Measurements from ENCODE around the gene BARX1.
"Not testable (repeated sequence)": the region's sequence is repeated elsewhere in the genome, so short reads cannot be mapped to it uniquely, and the experiment has no call there.

BARX1 gene

GRCh38 chr9:93952784-93953495 lies 2.2 kb downstream of the BARX1 start:
- DNase-seq (ENCODE audit: low read depth in 2 of 2, low spot score in 1 of 2): no peak

- no peak for DNase-seq (ENCODE audit: low read depth in 2 of 2, low spot score in 1 of 2)
These were observed 2.9 kb downstream of the BARX1 start for GRCh38 chr9:93952119-93952783.

GRCh38 chr9:93951655-93952118 lies 3.5 kb downstream of the BARX1 start:
- no peak for DNase-seq (ENCODE audit: low read depth in 2 of 2, low spot score in 1 of 2)

- DNase-seq (ENCODE audit: low read depth in 2 of 2, low spot score in 1 of 2): no peak
These were observed 4.2 kb downstream of the BARX1 start for GRCh38 chr9:93950619-93951601.

- DNase-seq (ENCODE audit: low read depth in 2 of 2, low spot score in 1 of 2): no peak
These were observed 5.3 kb downstream of the BARX1 start for GRCh38 chr9:93949694-93950449.

GRCh38 chr9:93949073-93949693 lies 6.0 kb downstream of the BARX1 start:
- DNase-seq (ENCODE audit: low read depth in 2 of 2, low spot score in 1 of 2): no peak

- DNase-seq (ENCODE audit: low read depth in 2 of 2, low spot score in 1 of 2): no peak
These were observed 6.6 kb downstream of the BARX1 start for GRCh38 chr9:93948441-93949072.

- no peak for DNase-seq (ENCODE audit: low read depth in 2 of 2, low spot score in 1 of 2)
These were observed 7.6 kb downstream of the BARX1 start for GRCh38 chr9:93947409-93948070.

GRCh38 chr9:93946338-93946712 lies 8.8 kb downstream of the BARX1 start:
- DNase-seq (ENCODE audit: low read depth in 2 of 2, low spot score in 1 of 2): no peak

- no peak for DNase-seq (ENCODE audit: low read depth in 2 of 2, low spot score in 1 of 2)
These were observed 9.5 kb downstream of the BARX1 start for GRCh38 chr9:93945400-93946337.

- DNase-seq (ENCODE audit: low read depth in 2 of 2, low spot score in 1 of 2): no peak
These were observed 11.1 kb downstream of the BARX1 start for GRCh38 chr9:93944011-93944410.

GRCh38 chr9:93942161-93942560 lies 13.0 kb downstream of the BARX1 start:
- DNase-seq (ENCODE audit: low read depth in 2 of 2, low spot score in 1 of 2): no peak

- DNase-seq (ENCODE audit: low read depth in 2 of 2, low spot score in 1 of 2): no peak
These were observed 13.7 kb downstream of the BARX1 start for GRCh38 chr9:93941493-93941892.

GRCh38 chr9:93940951-93941350 lies 14.2 kb downstream of the BARX1 start:
- DNase-seq (ENCODE audit: low read depth in 2 of 2, low spot score in 1 of 2): no peak

GRCh38 chr9:93939589-93939988 lies 15.6 kb downstream of the BARX1 start:
- not testable (repeated sequence) for DNase-seq (ENCODE audit: low read depth in 2 of 2, low spot score in 1 of 2)

- DNase-seq (ENCODE audit: low read depth in 2 of 2, low spot score in 1 of 2): no peak
These were observed 18.0 kb downstream of the BARX1 start for GRCh38 chr9:93937193-93937592.

GRCh38 chr9:93931905-93932304 lies 23.2 kb downstream of the BARX1 start:
- DNase-seq (ENCODE audit: low read depth in 2 of 2, low spot score in 1 of 2): no peak

GRCh38 chr9:93930070-93930469 lies 25.1 kb downstream of the BARX1 start:
- DNase-seq (ENCODE audit: low read depth in 2 of 2, low spot score in 1 of 2): no peak

Measured in stimulated activated CD8-positive, alpha-beta memory T cell treated with anti-CD3 and anti-CD28 coated beads, Interleukin-4, amount 100 ng/mL, for 4 hours (primary cell).